Cerebellar nuclear complex (tissue), 1 donor: ENCODE results near the gene DCXR.

Experiments
- DNase-seq, 2 experiments: peaks; one replicate each; lab custom pipeline; 2025; lab: John Stamatoyannopoulos, UW

DCXR gene

DNA sequence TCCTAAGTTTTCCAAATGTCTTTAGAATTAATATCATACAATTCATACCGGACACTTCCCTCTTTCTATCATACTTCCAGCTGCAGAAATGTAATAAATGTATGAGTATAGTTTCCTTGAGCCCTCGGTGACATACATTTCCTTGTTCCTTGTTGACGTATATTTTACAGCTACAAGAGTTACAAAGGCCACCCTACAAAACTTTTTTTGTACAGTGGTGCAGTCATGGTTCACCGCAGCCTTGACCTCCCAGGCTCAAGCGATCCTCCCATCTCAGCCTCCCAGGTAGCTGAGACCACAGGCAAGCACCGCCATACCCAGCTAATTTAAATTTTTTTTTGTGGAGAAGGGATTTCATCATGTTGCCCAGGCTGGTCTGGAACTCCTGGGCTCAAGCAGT lies 35.3 kb upstream of the DCXR start:
- DNase-seq, result no peak

DNA sequence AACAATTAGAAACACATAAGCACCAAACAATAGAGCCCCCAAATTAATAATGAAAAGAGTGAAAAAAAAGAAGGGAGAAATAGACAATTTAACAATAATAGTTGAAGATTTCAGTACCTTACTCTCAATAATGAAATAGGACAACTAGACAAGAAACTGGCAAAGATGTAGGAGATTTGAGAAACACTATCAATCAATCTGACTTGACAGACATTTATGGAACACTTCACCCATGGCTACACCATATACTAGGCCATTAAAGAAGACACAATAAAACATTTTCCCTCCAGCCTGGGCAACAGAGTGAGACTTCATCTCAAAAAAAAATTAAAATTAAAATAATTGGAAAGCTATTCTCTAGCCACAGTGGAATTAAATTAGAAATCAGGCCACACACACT lies 33.1 kb upstream of the DCXR start:
- DNase-seq, result no peak

DNA sequence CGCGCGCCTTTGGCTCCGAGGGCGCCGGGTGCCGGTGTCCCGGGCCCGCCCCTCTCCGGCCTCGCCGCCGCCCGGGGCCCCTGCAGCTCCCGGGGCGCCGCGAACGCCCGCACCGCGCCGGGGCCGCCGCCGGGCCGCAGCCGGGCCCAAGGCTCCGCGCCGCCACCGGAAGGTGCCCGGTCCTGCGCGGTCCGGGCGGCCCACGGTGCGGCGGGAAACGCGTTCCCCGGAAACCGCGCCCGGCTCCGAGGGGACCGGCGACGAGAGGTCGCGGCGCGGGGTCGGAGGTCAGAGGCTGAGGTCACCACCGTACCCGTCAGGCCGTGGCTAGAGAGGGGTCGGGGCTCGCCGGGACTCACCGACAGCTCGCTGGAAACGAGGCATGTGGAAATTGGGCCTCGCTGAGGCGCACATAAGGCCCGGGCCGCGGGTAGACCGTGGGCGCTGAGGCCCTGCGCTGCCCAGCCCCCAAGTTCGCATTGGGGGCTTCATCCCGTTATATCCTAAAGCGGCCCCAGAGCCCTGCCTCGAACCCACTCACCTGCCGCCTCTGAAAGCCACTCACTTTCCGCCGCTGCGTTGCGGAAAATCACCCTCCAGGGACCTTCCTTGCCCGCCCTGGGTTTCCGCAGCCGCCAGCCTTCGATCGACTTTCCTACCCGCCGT lies 28.3 kb upstream of the DCXR start, which contains the start of gene DUS1L:
Gene DUS1L, minus strand, starts transcription at position 167 of the 666 bp plus-strand sequence. CDS start 745 bp downstream, outside the sequence.
- DNase-seq, result no peak

DNA sequence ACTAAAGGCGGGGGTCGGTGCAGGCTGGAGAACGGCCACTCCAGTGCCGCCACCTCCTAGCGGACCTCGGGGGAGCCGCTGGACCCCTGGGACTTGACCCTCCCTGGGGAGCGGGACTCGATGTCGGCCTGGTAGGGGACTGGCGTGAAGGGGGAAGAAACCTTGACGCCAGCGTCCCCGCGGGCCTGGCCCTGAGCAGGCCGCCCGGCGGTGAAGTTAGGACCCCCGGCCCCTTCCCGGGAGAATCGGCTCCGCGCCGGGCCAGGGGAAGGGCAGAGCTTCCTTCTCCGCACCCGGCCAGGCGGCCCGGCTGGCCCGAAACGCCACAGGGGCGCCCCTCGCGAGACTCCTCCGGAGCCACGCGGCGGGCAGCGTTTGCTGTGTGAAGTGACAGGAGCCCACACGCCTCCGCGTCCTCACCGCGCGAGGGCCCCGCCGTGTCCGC lies 27.7 kb upstream of the DCXR start:
- no peak for DNase-seq

DNA sequence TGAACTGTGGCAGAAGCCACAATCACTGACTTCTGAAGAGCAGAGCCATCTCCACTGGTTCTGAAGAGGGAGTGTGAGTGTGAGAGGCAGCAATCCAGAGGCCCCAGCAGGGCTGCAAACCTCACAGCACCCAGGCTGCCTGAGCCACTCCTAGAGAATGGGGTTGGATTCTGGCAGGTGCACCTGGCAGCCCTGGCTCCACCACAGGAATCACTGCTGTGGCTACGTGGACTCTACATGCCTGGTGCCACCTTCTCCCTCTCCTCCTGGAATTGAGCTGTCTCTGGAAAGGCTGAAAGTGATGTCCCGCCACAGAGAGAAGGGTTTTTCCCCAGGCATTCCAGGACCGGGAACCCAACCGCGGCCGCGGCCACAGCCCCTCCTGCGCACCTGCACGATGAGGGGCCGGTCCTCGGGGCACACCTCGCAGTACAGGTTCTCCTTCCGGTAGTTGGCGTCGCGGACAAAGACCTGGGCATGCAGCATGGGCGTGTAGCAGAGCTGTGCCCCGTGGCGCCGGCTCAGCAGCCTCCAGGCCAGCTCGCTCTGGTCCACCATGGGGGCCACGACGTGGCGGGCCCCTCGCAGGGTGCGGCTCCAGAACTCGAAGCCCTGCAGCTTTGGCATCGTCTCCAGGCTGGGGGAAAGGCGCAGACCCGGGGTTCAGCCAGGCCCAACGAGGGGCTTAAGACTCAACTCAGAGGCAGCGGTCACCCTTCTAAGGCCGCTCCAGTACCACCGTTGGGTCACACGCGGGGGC lies 27.1 kb upstream of the DCXR start:
- no peak for DNase-seq

DNA sequence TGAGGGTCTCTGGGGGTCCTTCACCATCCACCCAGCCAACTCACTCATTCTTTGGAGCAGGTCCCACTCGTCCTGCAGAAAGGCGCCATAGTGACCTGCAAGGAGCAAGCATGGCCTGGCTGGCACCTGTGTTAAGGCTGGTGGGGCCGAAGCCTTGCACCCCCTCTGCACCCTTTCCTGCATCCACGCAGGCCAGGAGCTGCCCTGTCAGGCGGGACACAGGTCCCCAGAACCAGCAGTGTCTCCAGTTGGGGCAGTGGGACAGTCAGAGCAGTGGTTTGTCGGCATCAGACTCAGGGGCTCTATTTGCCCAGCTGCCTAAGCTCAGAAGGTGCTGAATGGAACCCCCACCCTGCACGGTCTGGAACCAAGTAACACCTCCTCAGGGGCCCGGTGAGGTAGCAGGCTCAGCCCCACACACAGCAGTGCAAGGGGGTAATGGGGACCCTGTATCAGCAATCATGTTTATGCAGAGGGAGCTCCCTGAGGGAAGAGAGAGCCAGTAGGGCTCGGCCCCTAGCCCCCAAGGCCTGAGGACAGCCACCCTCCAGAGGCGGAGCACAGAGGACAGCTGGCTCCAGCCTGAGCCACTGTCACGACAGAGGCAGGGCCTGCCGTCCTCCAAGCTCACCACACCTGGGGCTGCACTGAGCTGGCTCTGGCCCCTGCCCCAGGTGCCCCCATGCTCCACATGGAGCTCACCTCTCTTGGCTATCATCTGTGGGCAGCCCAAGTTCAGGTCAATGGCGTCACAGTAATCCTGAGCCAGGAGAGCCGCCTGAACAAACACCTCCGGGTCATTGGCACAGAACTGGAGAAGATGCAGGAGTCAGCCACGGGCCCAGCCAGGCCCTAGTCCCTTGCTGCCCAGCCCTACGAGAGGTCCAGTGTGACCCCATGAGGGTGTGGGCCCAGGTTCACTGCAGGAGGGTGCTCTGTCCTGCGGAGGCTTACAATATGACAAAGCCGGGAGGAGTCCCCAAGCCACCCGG lies 26.2 kb upstream of the DCXR start:
- no peak for DNase-seq

DNA sequence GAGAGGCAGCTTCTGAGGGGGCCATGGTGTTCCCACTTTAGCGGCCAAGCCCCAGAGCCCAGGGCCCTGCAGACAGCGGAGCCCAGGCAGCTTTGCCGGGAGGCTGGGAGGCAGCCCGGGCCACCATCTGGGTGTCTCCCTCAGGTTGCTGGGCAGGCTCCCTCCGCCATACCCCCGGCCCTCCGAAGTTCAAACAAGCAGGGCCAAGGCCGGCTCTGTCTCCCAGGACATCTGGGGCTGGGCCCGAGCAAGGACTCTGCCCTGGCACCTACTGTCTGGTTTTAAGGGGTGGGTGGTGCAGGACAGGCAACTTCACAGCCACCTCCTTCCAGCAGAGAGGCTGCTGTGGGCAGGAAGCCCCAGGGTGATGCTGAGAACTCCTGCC lies 25.5 kb upstream of the DCXR start:
- DNase-seq, result no peak

DNA sequence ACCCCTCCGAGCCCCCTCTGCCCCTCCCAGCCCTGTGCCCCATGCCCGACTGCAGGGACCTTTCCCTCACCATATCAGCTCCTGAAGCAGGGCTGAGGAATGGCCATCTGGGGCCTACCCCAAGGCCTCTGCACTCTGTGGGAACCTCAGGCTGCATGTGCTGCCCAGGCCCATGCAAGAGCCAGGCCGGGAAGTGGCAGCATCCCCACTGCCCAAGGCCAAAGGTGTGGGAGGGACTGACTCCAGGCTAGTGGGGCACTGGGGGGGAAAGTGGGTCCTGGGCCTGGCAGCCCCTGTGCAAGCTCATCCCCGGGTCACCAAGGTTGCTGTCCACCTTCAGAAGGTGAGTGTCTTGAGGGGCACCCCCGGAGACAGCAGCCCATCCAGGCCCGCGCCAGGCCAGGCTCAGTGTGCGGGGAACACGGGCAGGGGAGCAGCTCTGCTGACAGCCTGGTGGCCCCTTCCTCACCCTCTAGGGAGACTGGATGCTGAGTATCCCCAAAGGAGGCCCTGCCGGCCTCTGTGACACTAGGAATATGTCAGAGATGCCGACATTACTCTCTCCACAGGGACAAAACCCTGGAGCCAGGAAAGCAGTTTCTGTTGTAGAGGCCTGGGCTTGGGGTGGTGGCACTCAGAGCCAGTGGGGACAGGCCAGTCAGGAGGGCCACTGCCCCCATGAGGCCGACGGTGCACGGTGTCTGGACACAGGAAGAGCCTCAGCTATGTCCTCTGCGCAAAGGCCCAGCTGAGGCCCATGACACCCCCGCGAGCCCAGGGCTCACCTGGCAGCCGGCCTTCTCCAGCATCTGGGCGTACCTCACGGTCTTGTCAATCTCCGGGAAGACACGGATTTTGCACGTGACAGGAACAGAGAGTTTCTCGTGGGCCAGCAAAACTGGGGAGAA lies 24.8 kb upstream of the DCXR start:
- DNase-seq, result no peak

DNA sequence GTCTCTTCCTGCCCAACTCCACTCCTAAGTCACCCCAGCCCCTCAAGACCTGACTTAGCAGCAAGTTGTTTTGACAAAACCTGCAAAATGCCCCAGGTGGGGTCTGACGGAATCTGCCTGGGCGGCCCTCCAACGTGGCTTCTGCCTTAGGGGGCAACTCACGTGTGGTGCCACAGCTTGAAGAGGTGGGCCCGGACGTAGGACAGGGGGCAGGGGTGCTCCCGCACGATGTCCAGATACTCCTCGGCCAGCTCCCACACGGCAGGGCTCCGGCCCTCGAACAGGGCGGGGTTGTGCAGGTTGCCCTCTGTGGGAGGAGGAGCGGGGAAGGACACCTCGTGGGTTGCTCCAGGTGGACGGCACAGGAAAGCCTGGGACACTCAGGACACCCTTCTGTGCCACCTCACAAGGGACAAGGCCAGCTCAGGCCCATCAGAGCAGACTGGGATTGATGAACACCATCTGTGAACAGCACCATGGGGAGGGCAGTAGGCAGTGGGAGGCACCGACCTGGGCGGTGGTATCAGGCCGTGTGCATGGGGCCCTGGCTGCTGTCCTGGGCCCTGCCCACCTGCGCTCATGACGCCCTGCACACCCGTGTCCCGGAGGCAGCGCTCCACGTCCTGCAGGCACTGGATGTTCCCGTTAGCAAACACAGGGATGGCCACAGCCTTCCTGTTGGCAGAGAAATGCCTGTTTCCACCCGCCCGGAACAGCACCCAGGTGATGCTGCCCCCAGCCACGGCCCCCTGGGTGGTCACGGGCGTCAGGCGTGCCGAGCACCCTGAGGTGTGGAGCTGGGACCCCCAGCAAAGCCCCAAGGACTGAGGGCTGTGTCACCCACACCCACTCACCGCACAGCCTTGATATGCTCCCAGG lies 23.8 kb upstream of the DCXR start:
- no peak for DNase-seq

DNA sequence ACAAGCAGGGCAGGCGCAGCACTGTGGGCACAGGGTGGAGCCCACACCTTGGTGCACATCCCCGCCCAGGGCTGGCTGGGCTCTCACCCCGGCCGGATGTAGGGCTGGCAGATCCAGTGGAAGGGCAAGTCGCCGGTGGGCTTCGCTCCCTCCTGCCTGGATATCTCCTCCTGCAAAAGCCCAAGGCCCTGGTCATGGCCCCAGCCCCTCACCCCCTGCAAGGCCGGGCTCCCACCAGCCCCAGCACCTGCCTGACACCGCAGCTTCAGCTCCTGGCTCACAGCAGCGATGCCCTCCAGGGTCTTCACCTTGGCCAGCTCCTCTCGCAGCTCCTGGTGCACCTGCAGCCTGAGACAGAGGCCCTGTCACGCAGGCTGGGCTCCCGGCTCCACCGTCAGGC lies 23.1 kb upstream of the DCXR start:
- DNase-seq, result no peak

DNA sequence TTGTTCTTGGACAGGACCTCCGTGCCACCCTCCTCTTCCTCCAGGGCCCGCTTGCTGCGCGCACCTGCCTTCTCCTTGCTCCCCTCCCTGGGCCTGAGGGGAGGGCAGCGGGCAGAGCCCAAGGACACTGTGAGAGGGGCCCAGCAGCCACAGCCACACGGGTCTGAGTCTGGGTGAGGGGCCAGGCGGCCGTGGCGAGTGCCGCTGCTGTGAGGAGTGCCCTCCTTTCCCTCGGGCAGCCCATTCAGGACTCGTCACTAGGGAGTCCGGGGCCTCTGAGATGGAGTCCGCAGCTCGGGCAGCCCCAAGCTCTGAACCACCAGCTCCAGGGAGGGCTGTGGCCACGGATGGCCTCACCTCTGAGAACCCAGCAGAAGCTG lies 22.5 kb upstream of the DCXR start:
- DNase-seq, result no peak

DNA sequence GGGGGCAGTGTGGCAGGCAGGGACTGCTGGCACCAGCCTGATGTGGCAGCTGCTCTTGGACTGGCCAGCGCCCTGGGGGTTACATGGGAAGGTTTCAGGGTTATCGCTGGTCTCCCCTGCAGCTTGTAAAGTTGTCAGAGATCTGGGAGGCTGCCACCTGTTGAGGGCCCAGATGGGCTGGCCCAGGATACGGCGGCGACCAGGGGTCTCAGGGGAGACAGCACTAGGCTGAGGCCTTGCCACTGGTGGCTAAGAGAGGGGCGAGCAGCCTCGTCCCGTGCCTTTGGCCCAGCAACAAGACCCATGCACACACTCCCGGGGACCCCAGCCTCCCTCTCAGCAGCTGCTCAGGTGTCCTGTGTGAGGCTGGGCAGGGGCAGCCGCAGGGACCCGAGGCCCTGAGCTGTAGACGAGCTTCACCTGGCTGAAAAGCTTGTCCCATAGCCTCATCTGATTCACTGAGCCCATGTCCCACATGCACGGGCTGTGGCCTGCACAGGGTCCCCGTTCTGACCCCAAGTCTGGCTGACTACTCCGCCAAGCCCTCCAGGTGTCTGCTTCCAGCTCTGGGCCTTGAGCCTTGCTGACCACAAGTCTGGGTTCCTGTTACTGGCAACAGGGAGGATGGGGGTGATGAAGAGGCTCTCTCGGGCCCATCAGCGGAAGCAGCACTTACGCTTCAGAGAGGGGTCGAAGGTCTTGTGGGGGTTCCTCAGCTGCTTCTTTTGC lies 21.9 kb upstream of the DCXR start:
- DNase-seq, result no peak

DNA sequence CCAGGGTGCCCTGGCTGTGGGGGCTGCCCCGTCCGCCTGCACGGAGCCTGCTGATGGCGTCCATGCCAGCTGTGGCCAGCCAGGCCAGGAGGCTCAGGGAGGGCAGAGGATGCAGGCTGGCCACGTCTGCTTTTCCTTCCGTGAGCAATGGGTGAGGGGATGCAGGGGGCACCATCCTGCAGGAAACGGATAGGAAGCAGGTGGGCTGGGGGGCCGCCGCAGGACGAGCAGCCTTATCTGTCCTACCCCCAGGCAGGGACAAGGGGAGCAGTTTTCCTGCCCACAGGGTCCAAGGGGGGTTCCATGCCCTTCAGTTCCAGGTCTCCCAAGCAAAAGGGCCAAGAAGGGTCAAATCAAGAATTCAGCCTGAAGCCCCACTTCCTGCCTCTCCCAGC lies 21.4 kb upstream of the DCXR start:
- DNase-seq, result no peak

DNA sequence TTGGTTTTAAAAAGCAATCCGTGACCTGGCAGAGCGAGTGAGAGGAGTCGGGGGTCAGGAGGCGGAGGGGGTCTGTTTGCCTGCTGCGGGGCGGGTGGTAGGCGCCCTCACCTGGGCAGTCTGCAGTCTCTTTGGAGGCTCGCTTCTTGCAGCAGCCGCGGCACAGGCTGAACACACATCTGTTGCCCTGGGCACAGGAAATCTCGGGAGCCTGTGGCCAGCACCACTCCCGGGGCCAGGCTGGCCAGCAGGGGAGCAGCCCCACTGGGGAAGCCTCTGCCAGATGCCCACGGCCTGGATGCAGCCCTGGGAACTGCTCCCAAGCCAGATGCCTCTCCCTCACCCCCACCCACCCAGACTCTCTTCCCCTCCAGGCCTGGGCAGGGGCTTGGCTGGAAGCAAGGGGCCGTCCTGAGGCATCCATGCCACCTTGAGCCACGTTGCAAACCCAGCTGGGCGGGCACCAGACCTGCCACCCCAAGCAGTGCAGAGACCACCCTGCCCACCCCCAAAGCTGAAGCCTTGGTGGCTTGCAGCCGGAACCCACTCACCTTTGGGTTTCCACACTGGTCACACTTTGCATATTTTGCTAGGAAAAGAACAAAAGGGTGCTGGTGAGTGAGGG lies 20.8 kb upstream of the DCXR start:
- no peak for DNase-seq

DNA sequence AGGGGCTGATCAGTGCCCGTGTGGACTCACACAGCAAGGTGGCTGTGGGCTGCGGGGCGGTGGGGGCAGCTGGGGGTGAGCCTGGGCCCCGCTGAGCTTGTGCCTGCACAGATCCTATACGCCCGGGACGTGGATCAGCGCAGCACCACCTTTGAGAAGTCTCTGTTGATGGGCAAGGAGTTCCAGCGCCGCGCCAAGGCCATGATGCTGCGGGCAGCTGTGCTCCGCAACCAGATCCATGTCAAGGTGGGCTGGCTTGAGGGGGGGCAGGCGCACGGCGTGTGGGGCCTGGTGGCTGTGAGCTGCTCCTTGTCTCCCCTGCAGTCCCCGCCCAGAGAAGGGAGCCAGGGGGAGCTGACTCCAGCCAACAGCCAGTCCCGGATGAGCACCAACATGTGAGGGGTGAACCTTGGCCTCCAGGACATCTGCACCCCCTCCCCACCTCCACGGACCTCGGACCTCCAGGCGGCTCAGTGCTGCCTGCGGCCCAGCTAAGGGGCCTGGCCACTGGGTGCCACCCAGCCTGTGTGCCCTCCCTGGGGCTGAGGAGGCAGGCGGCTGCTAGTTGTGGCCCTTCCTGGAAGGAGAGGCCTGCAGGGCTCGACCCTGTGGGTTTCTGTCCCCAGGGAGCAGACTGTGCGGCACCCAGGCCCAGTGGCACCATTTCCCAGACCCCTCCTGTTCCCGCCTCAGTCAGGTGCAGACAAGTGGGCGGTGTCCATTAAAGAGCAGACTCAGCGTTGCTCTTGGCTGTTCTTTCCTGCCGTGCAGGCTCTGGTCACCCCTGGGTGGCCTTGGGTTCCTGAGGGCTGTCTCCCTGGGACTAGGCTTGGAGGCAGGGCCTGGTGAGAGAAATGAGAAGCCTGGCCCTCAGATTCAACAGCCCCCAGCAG lies 19.5 kb upstream of the DCXR start:
- no peak for DNase-seq

DNA sequence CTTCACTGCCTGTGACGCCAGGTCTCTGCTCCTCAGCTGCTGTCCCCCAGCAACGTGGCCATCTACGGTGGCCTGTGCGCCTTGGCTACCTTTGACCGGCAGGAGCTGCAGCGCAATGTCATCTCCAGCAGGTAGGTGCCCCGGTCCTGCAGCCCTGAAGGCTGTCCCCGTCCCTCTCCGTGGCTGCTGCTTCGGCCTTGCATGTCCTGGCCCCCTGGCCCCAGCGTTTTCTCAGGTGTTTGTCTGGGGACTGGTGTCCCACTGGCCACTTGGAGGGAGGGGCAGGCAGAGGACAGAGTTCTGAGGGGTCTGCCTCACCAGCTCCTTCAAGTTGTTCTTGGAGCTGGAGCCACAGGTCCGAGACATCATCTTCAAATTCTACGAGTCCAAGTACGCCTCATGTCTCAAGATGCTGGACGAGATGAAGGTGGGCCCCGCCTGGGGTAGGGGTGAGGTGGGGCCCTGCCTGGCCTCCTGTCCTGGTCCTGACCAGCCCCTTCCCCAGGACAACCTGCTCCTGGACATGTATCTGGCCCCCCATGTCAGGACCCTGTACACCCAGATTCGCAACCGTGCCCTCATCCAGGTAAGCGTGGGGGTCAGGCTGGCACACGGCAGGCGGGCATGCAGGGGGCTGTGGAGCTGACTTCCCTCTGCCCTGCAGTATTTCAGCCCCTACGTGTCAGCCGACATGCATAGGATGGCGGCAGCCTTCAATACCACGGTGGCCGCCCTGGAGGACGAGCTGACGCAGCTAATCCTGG lies 18.6 kb upstream of the DCXR start:
- DNase-seq, result no peak
